IPS-20b (cell line): Measurements from ENCODE around the gene PML.

Experiments used
- H3K27ac ChIP-seq: one replicate; pipeline ENCODE4 v1.5.1; 2013; ENCODE audit warnings: low read length
- H3K27me3 ChIP-seq: 2 replicates; pipeline ENCODE4 v1.6.1; 2013; ENCODE audit warnings: mild to moderate bottlenecking, low read length, inconsistent platforms; ENCODE audit not compliant: insufficient read depth
- H3K36me3 ChIP-seq: 2 replicates; pipeline ENCODE4 v1.6.1; 2013; ENCODE audit warnings: low read depth, mild to moderate bottlenecking, inconsistent platforms, low read length, moderate library complexity; ENCODE audit not compliant: insufficient read depth
- H3K4me1 ChIP-seq: 2 replicates; pipeline ENCODE4 v1.6.1; 2013; ENCODE audit warnings: mild to moderate bottlenecking, control low read depth, inconsistent platforms, low read length, moderate library complexity; ENCODE audit not compliant: insufficient read depth
- H3K4me3 ChIP-seq: 2 replicates; pipeline ENCODE4 v1.5.1; 2013; ENCODE audit warnings: mild to moderate bottlenecking, low read length, inconsistent platforms
- H3K9ac ChIP-seq: 2 replicates; pipeline ENCODE4 v1.6.1; 2013; ENCODE audit warnings: low read depth, mild to moderate bottlenecking, inconsistent platforms, low read length, moderate library complexity
- H3K9me3 ChIP-seq: 2 replicates; pipeline ENCODE4 v1.6.1; 2013; ENCODE audit warnings: mild to moderate bottlenecking, low read depth, low read length, inconsistent platforms; ENCODE audit not compliant: insufficient read depth

The PML gene

DNA sequence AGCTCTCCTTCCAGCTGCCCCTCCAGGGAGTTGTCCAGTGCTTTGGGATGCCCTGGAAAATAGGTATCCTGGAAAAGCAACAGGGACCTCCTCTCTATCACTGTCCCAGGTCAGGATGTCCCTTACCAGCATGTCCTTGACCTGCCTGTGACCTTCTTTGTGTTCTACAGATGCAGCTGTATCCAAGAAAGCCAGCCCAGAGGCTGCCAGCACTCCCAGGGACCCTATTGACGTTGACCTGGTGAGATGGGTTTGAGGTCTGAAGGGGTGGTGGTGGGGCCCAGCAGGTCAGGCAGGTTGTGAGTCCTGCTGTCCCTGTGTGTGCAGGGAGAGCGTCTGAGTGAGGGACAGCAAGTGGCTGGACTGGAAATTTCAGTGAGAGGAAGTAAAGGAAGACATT lies 30.2 kb downstream of the PML start:
- H3K27ac ChIP-seq: no peak overlapping the region
- no peaks in the 10 kb centered on the region for H3K27me3 ChIP-seq
- H3K9ac ChIP-seq: no peak overlapping the region
- no peaks in the 10 kb centered on the region for H3K4me1 ChIP-seq
- H3K9me3 ChIP-seq: no peaks in the 10 kb centered on the region
- H3K36me3 ChIP-seq: peaks cover 30% of the 10 kb centered on the region
- no peak overlapping the region for H3K4me3 ChIP-seq

DNA sequence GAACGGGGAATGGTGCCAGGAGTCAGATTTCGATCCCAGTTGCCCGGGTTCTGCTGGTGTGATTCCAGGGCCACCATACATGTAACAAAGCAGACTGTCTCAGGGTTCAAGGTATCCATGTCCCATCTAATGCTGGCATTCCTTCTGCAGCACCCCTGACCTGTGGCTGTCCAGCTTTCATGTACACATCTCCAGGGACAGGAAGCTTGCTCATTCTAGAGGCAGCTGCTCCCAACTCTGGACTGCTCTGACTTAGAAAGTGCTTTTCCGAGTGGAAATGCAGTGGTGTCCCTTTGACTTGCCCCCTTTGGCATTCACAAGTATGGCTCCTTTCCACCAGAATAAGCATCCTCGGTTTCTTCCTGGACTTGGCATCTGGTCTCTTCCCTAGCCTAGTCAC lies 30.9 kb downstream of the PML start:
- no peak overlapping the region for H3K9ac ChIP-seq
- no peak overlapping the region for H3K27ac ChIP-seq
- H3K9me3 ChIP-seq: no peaks in the 10 kb centered on the region
- H3K36me3 ChIP-seq: peaks cover 30% of the 10 kb centered on the region
- no peak overlapping the region for H3K4me3 ChIP-seq
- no peaks in the 10 kb centered on the region for H3K27me3 ChIP-seq
- H3K4me1 ChIP-seq: no peaks in the 10 kb centered on the region

DNA sequence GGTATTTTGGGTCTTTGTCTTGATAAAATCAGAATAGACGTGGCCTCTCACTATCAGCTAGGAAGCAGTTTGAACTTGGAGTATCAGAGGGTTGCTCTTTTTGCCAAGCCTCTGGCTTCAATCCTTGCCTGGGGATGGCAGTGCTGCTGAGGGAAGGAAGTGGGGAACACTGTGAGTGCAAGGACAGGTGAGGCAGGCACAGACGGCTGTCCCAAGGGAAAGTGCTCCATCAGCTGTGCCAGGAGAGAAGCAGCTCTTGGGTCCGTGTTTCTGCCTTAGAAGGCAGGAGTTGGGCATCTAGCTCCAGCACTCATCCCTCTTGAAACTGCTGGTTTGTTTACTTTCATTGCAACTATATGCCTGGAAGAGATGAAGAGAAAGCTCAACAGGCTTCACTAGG lies 33.2 kb downstream of the PML start:
- no peaks in the 10 kb centered on the region for H3K9me3 ChIP-seq
- H3K4me1 ChIP-seq: no peaks in the 10 kb centered on the region
- no peak overlapping the region for H3K27ac ChIP-seq
- H3K4me3 ChIP-seq: no peak overlapping the region
- peaks cover 30% of the 10 kb centered on the region for H3K36me3 ChIP-seq
- no peaks in the 10 kb centered on the region for H3K27me3 ChIP-seq
- H3K9ac ChIP-seq: no peak overlapping the region

DNA sequence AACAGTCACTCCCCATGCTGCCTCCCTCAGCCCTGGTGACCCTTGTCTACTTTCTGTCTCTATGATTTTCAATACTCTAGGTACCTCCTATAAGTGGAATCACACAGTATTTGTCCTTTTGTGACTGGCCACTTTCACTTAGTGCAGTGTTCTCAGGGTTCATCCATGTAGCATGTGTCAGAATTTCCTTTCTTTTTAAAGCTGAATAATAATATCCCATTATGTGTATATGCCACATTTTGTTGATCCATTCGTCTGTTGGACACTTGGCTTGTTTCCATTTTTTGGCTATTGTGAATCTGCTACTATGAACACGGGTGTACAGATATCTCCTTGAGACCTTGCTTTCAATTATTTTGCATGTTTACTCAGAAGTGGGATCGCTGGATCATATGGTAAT lies 34.1 kb downstream of the PML start:
- Histone ChIP-seq H3K27me3 (no peaks in the 10 kb centered on the region), H3K9ac (no peak overlapping the region), H3K9me3 (no peaks in the 10 kb centered on the region), H3K4me3 (no peak overlapping the region), H3K27ac (no peak overlapping the region), H3K4me1 (no peaks in the 10 kb centered on the region), H3K36me3 (peaks cover 30% of the 10 kb centered on the region)

DNA sequence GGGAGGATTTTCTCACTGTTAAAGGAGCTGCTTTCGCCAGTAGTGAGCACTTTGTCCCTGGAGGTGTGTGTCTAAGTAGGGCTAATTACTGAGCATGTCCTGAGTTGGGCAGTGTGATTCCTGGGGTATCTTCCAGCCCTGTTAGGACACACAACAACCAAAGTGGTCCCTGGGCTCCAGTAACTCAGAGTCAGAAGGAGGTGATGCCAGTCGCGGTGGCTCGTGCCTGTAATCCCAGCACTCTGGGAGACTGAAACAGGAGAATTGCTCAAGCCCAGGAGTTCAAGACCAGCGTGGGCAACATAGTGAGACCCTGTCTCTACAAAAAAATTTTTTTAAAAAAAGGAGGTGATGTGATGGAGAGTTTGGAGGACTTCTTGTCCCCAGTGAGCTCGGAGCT lies 37.5 kb downstream of the PML start:
- Histone ChIP-seq H3K4me3 (no peak overlapping the region), H3K9me3 (no peaks in the 10 kb centered on the region), H3K27me3 (no peaks in the 10 kb centered on the region), H3K9ac (no peak overlapping the region), H3K4me1 (peaks cover 1% of the 10 kb centered on the region; the same call in 1 of the 2 replicates), H3K36me3 (peaks cover 11% of the 10 kb centered on the region), H3K27ac (no peak overlapping the region)

DNA sequence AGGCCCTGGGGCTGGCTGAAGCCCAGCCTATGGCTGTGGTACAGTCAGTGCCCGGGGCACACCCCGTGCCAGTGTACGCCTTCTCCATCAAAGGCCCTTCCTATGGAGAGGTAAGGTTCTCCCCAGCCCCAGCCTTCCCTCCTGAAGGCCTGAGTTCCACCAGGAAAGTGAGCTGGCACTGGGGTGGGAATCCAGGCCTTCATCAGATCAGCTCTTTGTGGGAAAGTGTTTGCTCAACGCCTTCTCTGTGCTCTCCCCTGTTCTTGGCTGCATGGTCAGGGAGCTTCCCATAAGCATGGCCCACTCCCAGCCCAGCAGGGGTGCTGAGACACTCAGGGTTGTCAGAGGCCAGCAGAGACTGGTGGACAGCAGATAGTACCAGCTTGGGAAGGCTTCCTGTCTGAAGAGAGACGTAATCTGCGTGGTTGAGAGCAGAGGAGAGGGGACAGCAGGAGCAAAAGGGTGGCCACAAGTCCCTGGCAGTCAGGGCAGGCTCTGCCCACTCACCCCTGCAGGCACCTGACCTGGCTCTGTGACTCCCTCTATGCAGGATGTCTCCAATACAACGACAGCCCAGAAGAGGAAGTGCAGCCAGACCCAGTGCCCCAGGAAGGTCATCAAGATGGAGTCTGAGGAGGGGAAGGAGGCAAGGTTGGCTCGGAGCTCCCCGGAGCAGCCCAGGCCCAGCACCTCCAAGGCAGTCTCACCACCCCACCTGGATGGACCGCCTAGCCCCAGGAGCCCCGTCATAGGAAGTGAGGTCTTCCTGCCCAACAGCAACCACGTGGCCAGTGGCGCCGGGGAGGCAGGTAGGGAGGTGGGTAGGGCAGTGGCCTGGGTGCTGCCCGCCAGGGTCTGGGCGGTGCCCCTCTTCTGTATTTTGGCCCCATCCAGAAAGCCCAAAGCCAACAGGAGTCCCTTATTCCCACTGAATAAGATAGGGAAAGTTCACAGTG lies 38.4 kb downstream of the PML start:
- Histone ChIP-seq H3K4me1 (peaks cover 4% of the 10 kb centered on the region; the same call in 1 of the 2 replicates), H3K27me3 (no peaks in the 10 kb centered on the region), H3K9me3 (no peaks in the 10 kb centered on the region), H3K9ac (no peak overlapping the region), H3K4me3 (no peak overlapping the region), H3K36me3 (peaks cover 11% of the 10 kb centered on the region), H3K27ac (no peak overlapping the region)

DNA sequence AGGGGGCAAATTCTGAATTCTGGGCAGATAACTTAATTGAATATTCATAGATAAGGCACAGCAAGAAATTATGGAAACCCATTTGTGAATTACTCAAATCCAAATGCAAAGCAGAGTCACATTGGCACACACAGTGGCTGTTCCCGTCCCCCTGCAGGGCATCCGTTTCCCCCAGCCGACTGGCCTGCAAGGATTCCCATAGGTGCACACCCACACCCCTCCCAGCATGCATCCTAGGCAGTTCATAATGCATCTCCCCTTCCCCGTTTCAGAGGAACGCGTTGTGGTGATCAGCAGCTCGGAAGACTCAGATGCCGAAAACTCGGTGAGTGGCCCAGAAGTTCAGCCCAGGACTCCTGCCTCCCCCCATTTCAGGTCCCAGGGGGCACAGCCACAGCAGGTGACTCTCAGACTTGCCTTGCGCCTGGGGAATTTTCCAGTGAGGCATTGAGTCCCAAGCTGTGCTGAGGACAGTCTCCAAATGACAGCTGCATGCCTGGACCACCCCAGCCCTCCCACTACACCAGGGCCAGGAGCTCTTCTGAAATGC lies 39.8 kb downstream of the PML start:
- H3K4me1 ChIP-seq: peaks cover 5% of the 10 kb centered on the region; the same call in 1 of the 2 replicates
- no peak overlapping the region for H3K4me3 ChIP-seq
- no peaks in the 10 kb centered on the region for H3K9me3 ChIP-seq
- peaks cover 11% of the 10 kb centered on the region for H3K36me3 ChIP-seq
- no peak overlapping the region for H3K9ac ChIP-seq
- no peaks in the 10 kb centered on the region for H3K27me3 ChIP-seq
- no peak overlapping the region for H3K27ac ChIP-seq

DNA sequence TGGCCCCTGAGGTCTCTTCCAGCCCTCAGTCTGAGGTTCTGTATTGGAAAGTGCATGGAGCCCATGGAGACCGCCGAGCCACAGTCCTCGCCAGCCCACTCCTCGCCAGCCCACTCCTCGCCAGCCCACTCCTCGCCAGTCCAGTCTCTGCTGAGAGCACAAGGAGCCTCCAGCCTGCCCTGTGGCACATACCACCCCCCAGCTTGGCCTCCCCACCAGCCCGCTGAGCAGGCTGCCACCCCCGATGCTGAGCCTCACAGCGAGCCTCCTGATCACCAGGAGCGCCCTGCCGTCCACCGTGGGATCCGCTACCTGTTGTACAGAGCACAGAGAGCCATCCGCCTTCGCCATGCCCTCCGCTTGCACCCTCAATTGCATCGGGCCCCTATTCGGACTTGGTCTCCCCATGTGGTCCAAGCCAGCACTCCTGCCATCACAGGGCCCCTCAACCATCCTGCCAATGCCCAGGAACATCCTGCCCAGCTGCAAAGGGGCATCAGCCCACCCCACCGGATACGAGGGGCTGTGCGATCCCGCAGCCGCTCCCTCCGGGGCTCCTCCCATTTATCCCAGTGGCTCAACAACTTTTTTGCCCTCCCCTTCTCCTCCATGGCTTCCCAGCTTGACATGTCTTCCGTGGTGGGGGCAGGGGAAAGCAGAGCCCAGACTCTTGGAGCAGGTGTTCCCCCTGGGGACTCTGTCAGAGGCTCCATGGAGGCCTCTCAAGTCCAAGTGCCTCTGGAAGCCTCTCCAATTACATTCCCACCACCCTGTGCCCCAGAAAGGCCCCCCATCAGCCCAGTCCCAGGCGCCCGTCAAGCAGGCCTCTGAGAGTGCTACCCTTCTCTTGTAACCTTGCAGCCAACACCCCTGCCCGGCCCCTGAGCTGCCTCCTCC lies 40.9 kb downstream of the PML start:
- H3K9me3 ChIP-seq: no peaks in the 10 kb centered on the region
- no peak overlapping the region for H3K4me3 ChIP-seq
- H3K9ac ChIP-seq: no peak overlapping the region
- peaks cover 8% of the 10 kb centered on the region for H3K4me1 ChIP-seq
- H3K27ac ChIP-seq: no peak overlapping the region
- H3K27me3 ChIP-seq: no peaks in the 10 kb centered on the region
- peaks cover 11% of the 10 kb centered on the region for H3K36me3 ChIP-seq

DNA sequence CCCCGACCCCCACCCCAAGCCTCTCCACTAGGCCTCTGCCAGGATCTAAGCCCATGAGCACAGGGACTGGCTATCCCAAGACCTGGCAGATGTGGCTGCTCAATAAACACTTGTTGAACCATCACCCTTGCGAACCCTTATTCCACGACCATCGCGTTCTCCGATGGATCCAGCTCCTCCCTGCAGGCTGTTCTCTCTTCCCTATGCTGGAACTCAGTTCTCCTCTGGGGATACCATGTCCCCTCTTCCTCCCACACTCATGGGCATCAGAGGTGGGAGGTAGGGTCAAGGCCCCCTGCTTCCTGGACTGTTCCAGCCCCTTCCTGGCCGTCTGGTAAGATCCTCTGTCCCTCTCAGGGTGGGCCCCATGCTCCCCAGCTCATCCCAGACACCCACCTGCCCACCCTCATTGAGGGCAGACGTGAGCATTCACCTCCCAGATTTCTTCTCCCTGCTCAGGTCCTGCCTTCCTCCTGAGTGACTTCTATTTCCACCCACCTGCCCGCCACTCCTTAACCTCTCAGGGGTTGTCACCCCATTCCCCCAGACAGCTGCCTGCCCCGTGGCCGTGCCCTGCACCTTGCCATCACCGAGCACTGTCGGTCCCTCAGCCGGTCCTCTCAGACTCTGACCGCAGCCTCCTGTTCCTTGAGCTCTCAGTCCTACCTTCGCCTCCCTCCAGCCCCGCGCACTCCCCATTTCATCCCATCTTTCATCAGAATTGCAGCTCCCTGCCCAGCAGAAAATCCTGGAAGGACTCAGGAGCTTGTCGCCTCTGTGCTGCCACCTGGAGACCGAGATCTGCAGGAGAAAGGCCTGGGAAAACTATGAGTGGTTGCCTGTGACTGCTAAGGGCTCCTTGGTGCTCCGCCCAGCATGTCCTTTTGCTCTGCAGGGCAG lies 42.0 kb downstream of the PML start:
- no peaks in the 10 kb centered on the region for H3K27me3 ChIP-seq
- peaks cover 11% of the 10 kb centered on the region for H3K36me3 ChIP-seq
- no peak overlapping the region for H3K27ac ChIP-seq
- H3K9ac ChIP-seq: no peak overlapping the region
- H3K4me1 ChIP-seq: peaks cover 14% of the 10 kb centered on the region
- no peaks in the 10 kb centered on the region for H3K9me3 ChIP-seq
- H3K4me3 ChIP-seq: no peak overlapping the region

DNA sequence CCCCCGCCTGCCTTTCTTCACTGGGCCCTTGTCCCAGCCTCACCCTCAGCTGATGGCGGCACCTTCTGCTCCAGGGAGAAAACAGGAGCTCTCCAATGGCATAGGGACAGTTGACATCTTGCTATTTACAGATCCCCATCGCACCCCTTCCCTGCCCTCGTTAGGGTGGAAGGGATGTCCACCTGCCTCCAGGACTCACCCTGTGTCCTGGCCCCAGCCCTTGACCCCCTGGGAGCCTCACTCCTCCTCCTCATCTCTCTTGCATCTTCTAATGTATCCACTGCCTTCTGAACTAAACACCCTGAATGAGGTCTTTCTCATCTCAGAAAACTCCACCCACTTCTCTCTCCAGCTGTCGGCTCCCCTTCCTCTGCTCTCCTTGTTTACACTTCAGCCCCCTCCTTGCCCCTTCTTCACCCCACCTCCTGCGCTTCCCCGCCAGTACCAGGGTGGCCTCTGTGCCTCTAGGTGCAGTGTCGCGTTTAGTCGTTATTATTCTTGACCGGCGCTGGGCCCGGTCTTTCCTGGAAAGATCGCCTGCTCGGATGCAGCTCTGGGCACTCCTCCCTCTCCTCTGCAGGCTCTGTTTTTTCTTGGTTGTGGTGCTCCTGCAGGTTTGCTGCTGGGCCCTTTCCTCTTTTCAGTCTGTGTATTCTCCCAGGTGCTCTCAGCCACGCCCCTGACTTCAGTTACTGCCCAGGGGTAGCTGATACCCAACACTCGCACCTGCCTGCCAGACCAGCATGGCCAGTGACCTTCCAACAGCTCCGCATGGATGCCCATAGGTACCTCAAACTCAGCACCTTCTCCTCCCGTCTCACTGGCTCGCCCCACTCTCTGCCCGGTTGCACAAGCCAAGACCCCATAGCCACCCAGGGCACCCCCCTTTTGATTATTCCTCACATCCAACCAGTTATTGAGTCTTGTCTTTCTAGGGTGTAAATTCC lies 42.9 kb downstream of the PML start:
- Histone ChIP-seq H3K9ac (no peak overlapping the region), H3K4me1 (peaks cover 14% of the 10 kb centered on the region), H3K9me3 (no peaks in the 10 kb centered on the region), H3K27me3 (no peaks in the 10 kb centered on the region), H3K27ac (no peak overlapping the region), H3K4me3 (no peak overlapping the region), H3K36me3 (peaks cover 11% of the 10 kb centered on the region)
